MM.1S (cell line): Measurements from ENCODE around the gene CKS2.
A peak's percentile ranks its signal among the peaks of the same experiment; 100 is the strongest.

Experiments
- DNase-seq: peaks from one replicate; pipeline ENCODE4 v3.0.0-alpha.2; 2015
- H2AFZ ChIP-seq: fragments of 300-600 bp; sonication (generic); 2 replicates; pipeline ENCODE4 v1.6.0; 2016; ENCODE audit warnings: antibody characterized with exemption, low read length
- H3F3A ChIP-seq: fragments of 300-600 bp; sonication (generic); 2 replicates; pipeline ENCODE4 v1.6.1; 2016; ENCODE audit warnings: mild to moderate bottlenecking, antibody characterized with exemption, low read length, moderate library complexity, mixed read lengths; ENCODE audit not compliant: insufficient read depth
- H3K27ac ChIP-seq: fragments of 300-600 bp; sonication (generic); 2 replicates; pipeline ENCODE4 v1.5.1; 2016; ENCODE audit warnings: mild to moderate bottlenecking, low read length
- H3K27me3 ChIP-seq: fragments of 300-600 bp; sonication (generic); replicated peaks from 2 replicates; pipeline ENCODE4 v1.6.0; 2016; ENCODE audit warnings: low read length; ENCODE audit not compliant: insufficient read depth
- H3K36me3 ChIP-seq: fragments of 300-600 bp; sonication (generic); replicated peaks from 2 replicates; pipeline ENCODE4 v1.6.1; 2016; ENCODE audit warnings: mild to moderate bottlenecking, low read length, mixed read lengths; ENCODE audit not compliant: insufficient read depth
- H3K4me1 ChIP-seq: fragments of 300-600 bp; sonication (generic); 2 replicates; pipeline ENCODE4 v1.6.1; 2016; ENCODE audit warnings: low read length, mixed read lengths
- H3K4me2 ChIP-seq: fragments of 300-600 bp; sonication (generic); 2 replicates; pipeline ENCODE4 v1.6.0; 2016; ENCODE audit warnings: low read depth, low read length
- H3K4me3 ChIP-seq: fragments of 300-600 bp; sonication (generic); 2 replicates; pipeline ENCODE4 v1.5.1; 2016; ENCODE audit warnings: low read length, mixed read lengths
- H3K79me2 ChIP-seq: fragments of 300-600 bp; sonication (generic); 2 replicates; pipeline ENCODE4 v1.6.1; 2016; ENCODE audit warnings: mixed run types, low read length, mixed read lengths
- H3K9ac ChIP-seq: fragments of 300-600 bp; sonication (generic); 2 replicates; pipeline ENCODE4 v1.6.1; 2016; ENCODE audit warnings: low read length, mixed read lengths
- H3K9me2 ChIP-seq: fragments of 300-600 bp; sonication (generic); replicated peaks from 2 replicates; pipeline ENCODE4 v1.6.1; 2016; ENCODE audit warnings: mild to moderate bottlenecking, low read length, mixed read lengths; ENCODE audit not compliant: insufficient read depth
- H3K9me3 ChIP-seq: fragments of 300-600 bp; sonication (generic); replicated peaks from 2 replicates; pipeline ENCODE4 v1.6.1; 2016; ENCODE audit warnings: mild to moderate bottlenecking, low read length, mixed read lengths; ENCODE audit not compliant: insufficient read depth
- H4K20me1 ChIP-seq: fragments of 300-600 bp; sonication (generic); 2 replicates; pipeline ENCODE4 v1.6.1; 2016; ENCODE audit warnings: mild to moderate bottlenecking, low read length, moderate library complexity, mixed read lengths; ENCODE audit not compliant: insufficient read depth
- EZH2 ChIP-seq: fragments of 300-600 bp; sonication (generic); optimal IDR thresholded peaks from 2 replicates; pipeline ENCODE3; 2017; ENCODE audit warnings: low read depth, mild to moderate bottlenecking, antibody characterized with exemption, low read length, mixed read lengths
- EZH2phosphoT487 ChIP-seq: fragments of 300-600 bp; sonication (generic); IDR thresholded peaks from 2 replicates; pipeline ENCODE4 v1.6.1; 2018; ENCODE audit warnings: antibody characterized with exemption, low read length
- TF ChIP-seq, protein P1 (sequence below): fragments of 300-600 bp; sonication (generic); IDR thresholded peaks from 2 replicates; pipeline ENCODE4 v1.5.1; 2016; ENCODE audit warnings: antibody characterized with exemption, low read length, mixed read lengths

The CKS2 gene

DNA sequence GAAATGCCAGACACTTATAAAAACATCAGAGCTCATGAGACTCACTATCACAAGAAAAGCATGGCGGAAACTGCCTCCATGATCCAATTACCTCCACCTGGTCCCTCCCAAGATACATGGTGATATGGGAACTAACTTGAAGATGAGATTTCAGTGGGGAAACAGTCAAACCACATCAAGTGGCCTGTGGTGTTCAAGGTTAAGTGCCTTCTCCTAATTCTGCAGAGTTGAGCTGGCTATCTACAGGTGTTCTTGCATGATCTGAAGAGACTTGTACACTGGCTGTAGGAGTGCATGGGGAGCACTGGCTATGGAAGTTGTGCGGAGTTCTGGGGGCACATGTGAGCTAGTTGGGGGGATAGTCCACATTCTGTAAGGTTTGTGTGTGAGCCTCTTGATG, 34.0 kb upstream of the CKS2 start:
- TF ChIP-seq, protein P1, sequence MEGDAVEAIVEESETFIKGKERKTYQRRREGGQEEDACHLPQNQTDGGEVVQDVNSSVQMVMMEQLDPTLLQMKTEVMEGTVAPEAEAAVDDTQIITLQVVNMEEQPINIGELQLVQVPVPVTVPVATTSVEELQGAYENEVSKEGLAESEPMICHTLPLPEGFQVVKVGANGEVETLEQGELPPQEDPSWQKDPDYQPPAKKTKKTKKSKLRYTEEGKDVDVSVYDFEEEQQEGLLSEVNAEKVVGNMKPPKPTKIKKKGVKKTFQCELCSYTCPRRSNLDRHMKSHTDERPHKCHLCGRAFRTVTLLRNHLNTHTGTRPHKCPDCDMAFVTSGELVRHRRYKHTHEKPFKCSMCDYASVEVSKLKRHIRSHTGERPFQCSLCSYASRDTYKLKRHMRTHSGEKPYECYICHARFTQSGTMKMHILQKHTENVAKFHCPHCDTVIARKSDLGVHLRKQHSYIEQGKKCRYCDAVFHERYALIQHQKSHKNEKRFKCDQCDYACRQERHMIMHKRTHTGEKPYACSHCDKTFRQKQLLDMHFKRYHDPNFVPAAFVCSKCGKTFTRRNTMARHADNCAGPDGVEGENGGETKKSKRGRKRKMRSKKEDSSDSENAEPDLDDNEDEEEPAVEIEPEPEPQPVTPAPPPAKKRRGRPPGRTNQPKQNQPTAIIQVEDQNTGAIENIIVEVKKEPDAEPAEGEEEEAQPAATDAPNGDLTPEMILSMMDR, result no peak
- no peak for TF ChIP-seq EZH2
- TF ChIP-seq EZH2phosphoT487, result no peak
- Histone ChIP-seq H3K36me3 (no peaks in the 10 kb centered on the region), H3K4me1 (peaks cover 9% of the 10 kb centered on the region), H2AFZ (no peak overlapping the region), H3F3A (0 out of 2 replicates have a peak, but pooled peaks cover 7% of the 10 kb centered on the region), H3K9me3 (no peaks in the 10 kb centered on the region), H3K9me2 (no peaks in the 10 kb centered on the region), H3K9ac (no peak overlapping the region), H3K4me2 (no peak overlapping the region), H4K20me1 (no peaks in the 10 kb centered on the region), H3K4me3 (no peak overlapping the region), H3K27ac (no peak overlapping the region), H3K79me2 (no peaks in the 10 kb centered on the region), H3K27me3 (no peaks in the 10 kb centered on the region; the same call in 1 of the 2 replicates)
- DNase-seq, result no peak

DNA sequence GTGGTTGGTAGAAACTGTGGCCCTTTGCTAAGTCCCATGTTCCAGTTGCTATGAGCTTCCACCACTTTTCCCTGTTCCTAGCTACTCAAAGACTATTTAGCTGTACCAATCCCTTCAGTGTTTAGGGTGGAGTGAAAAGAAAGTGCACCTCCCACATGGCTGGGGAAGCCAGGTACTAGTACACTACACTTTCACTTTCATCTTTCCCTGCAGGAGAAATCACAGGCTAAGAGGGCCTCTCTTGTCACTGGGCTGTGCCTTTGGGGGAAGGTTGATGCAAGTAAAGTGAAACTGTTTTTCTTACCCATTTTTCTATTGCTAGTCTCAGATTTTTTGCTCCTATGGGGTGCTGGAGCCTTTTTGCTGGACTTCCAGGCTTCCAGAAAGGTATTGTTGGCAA, 33.5 kb upstream of the CKS2 start:
- Histone ChIP-seq H3F3A (0 out of 2 replicates have a peak, but pooled peaks cover 7% of the 10 kb centered on the region), H3K27ac (no peak overlapping the region), H3K4me2 (no peak overlapping the region), H3K36me3 (no peaks in the 10 kb centered on the region), H3K9me2 (no peaks in the 10 kb centered on the region), H4K20me1 (no peaks in the 10 kb centered on the region), H3K27me3 (no peaks in the 10 kb centered on the region; the same call in 1 of the 2 replicates), H3K9ac (no peak overlapping the region), H3K79me2 (no peaks in the 10 kb centered on the region), H3K9me3 (no peaks in the 10 kb centered on the region), H3K4me1 (peaks cover 9% of the 10 kb centered on the region), H3K4me3 (no peak overlapping the region), H2AFZ (no peak overlapping the region)
- peak; percentile 35 for DNase-seq
- TF ChIP-seq, protein P1, result no peak
- no peak for TF ChIP-seq EZH2
- no peak for TF ChIP-seq EZH2phosphoT487

DNA sequence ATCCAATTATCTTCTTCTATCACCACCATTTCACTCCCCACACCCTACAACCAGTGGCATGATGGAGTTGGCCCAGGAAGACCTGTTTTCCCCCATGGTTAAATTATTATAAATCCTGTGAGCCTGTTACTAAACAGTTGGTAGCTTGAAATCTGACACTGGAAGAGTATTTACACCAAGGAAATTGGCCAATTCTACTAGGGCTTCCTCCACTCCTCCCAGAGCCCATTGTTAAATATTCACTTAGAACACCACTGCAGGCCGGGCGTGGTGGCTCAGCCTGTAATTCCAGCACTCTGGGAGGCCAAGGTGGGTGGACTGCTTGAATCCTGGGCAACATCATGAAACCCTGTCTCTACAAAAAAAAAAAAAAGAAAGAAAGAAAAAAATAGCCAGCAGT, 32.4 kb upstream of the CKS2 start:
- no peak overlapping the region for H3K4me3 ChIP-seq
- no peaks in the 10 kb centered on the region for H3K9me3 ChIP-seq
- H3K9ac ChIP-seq, result no peak overlapping the region
- H3K27me3 ChIP-seq, result no peaks in the 10 kb centered on the region; the same call in 1 of the 2 replicates
- H3K36me3 ChIP-seq, result no peaks in the 10 kb centered on the region
- no peaks in the 10 kb centered on the region for H3K9me2 ChIP-seq
- peaks cover 9% of the 10 kb centered on the region for H3K4me1 ChIP-seq
- no peaks in the 10 kb centered on the region for H4K20me1 ChIP-seq
- DNase-seq, result no peak
- TF ChIP-seq, protein P1, result no peak
- TF ChIP-seq EZH2phosphoT487 (no peak), EZH2 (no peak)
- 0 out of 2 replicates have a peak, but pooled peaks cover 7% of the 10 kb centered on the region for H3F3A ChIP-seq
- H3K4me2 ChIP-seq, result no peak overlapping the region
- no peaks in the 10 kb centered on the region for H3K79me2 ChIP-seq
- no peak overlapping the region for H3K27ac ChIP-seq
- H2AFZ ChIP-seq, result no peak overlapping the region
